ENCODE measurements around the gene WIPF1.

WIPF1 gene

GRCh38 chr2:174621323-174621722 is 23.7 kb upstream of the WIPF1 start:
- no peak for DNase-seq

GRCh38 chr2:174618179-174618578 is 20.6 kb upstream of the WIPF1 start:
- no peak for DNase-seq

GRCh38 chr2:174617718-174618117 is 20.1 kb upstream of the WIPF1 start:
- DNase-seq, result no peak

GRCh38 chr2:174617120-174617519 is 19.5 kb upstream of the WIPF1 start:
- DNase-seq, result no peak

GRCh38 chr2:174615871-174616436 is 18.4 kb upstream of the WIPF1 start:
- no peak for DNase-seq

- no peak for DNase-seq
These were observed 16.7 kb upstream of the WIPF1 start for GRCh38 chr2:174614261-174614660.

GRCh38 chr2:174613531-174613930 is 15.9 kb upstream of the WIPF1 start:
- DNase-seq, result no peak

- DNase-seq, result no peak
These were observed 15.4 kb upstream of the WIPF1 start for GRCh38 chr2:174612970-174613369.

GRCh38 chr2:174611854-174612253 is 14.2 kb upstream of the WIPF1 start:
- no peak for DNase-seq

- DNase-seq, result no peak
These were observed 13.4 kb upstream of the WIPF1 start for GRCh38 chr2:174611006-174611405.

- DNase-seq, result no peak
These were observed 12.8 kb upstream of the WIPF1 start for GRCh38 chr2:174610243-174610995.

- no peak for DNase-seq
These were observed 11.7 kb upstream of the WIPF1 start for GRCh38 chr2:174609261-174609660.

GRCh38 chr2:174608866-174609214 is 11.2 kb upstream of the WIPF1 start:
- no peak for DNase-seq

GRCh38 chr2:174607989-174608865 is 10.6 kb upstream of the WIPF1 start:
- DNase-seq, result no peak

- DNase-seq, result no peak
These were observed 10.0 kb upstream of the WIPF1 start for GRCh38 chr2:174607584-174607983.

GRCh38 chr2:174606336-174606735 is 8.7 kb upstream of the WIPF1 start:
- no peak for DNase-seq

GRCh38 chr2:174605687-174606086 is 8.1 kb upstream of the WIPF1 start:
- no peak for DNase-seq

GRCh38 chr2:174603280-174603679 is 5.7 kb upstream of the WIPF1 start:
- DNase-seq, result peak in 10 of 14 donors; percentile 35 to 68 (median 50)

GRCh38 chr2:174602745-174603144 is 5.1 kb upstream of the WIPF1 start:
- no peak for DNase-seq

- DNase-seq, result no peak
These were observed 2.7 kb upstream of the WIPF1 start for GRCh38 chr2:174600349-174600748.

- DNase-seq, result no peak
These were observed 1.8 kb upstream of the WIPF1 start for GRCh38 chr2:174599310-174599921.

GRCh38 chr2:174597009-174597344 is 627 bp downstream of the WIPF1 start:
- DNase-seq, result no peak

- DNase-seq, result no peak
These were observed 1.7 kb downstream of the WIPF1 start for GRCh38 chr2:174595891-174596397.
